K562 (cell line): ENCODE measurements around the gene TRABD2B. TPM values are rescaled to one million over a fixed set of nuclear protein-coding genes. Genes with fewer than 3 reads are reported as not detected.

ENCODE experiments used
- ATAC-seq: fragments of 200-7000 bp; cut with Tn5 transposase; 3 replicates; pipeline ENCODE4 v1.9.1; 2020; ENCODE audit warnings: moderate library complexity
- BruUV-seq: library from RNA; stranded (reverse); fragments of 400-500 nt; replicated peaks from 2 replicates; lab custom pipeline; 2021; lab: Mats Ljungman, UMichigan
- CTCF ChIA-PET: fragments of 300-600 bp; formaldehyde crosslinking; extraction: SDS; loops from one replicate; lab custom pipeline; 2021; ENCODE audit warnings: low intra/inter-chr PET ratio; lab: Yijun Ruan, JAX
- POLR2A ChIA-PET: fragments of 300-600, 350-650 bp; sonication (Branson Sonifier 250); formaldehyde crosslinking; extraction: SDS; loops from one replicate; lab custom pipeline; 2021; ENCODE audit warnings: antibody characterized with exemption, inconsistent platforms; lab: Yijun Ruan, JAX
- DNase-seq, 4 experiments: peaks; one replicate each; pipeline versions ENCODE4 v3.0.0 to v3.0.0-alpha.2; 2011 to 2018; ENCODE audit warnings: low spot score in 3 of 4, mixed read lengths in 3 of 4; ENCODE audit errors: extremely low read depth in 1 of 4
- FAIRE-seq: peaks from 2 replicates; lab custom pipeline; 2011; peaks lifted over from hg19 to GRCh38; lab: Jason Lieb, UNC
- H2AFZ ChIP-seq: 2 replicates; pipeline ENCODE4 v1.6.0; 2011; ENCODE audit warnings: low read depth, low read length, control low read depth, inconsistent platforms
- H3K27ac ChIP-seq: fragments of 200-600 bp; 3 replicates; pipeline ENCODE4 v1.8.0; 2011; ENCODE audit warnings: low read depth, mild to moderate bottlenecking, control low read depth, inconsistent platforms, low read length, moderate library complexity, mixed read lengths; ENCODE audit errors: extremely low read depth
- H3K27me3 ChIP-seq, 2 experiments: fragments of 300-600 bp in 1 of 2; 2 replicates in 1 of 2; 3 replicates in 1 of 2; pipeline versions ENCODE4 v1.6.0 to v1.8.0; 2011; ENCODE audit warnings: inconsistent platforms in 2 of 2, low read length in 2 of 2, mild to moderate bottlenecking in 1 of 2, mixed read lengths in 1 of 2, moderate library complexity in 1 of 2; ENCODE audit not compliant: control insufficient read depth in 2 of 2, insufficient read depth in 2 of 2
- H3K36me3 ChIP-seq: fragments of 300-600 bp; 3 replicates; pipeline ENCODE4 v1.8.0; 2011; ENCODE audit warnings: mild to moderate bottlenecking, low read length, inconsistent platforms; ENCODE audit not compliant: control insufficient read depth, insufficient read depth
- H3K4me1 ChIP-seq, 2 experiments: fragments of 200-600 bp in 1 of 2; replicated peaks in 1 of 2; 2 replicates in 1 of 2; 3 replicates in 1 of 2; pipeline versions ENCODE4 v1.5.1 to v1.8.0; 2011; ENCODE audit warnings: inconsistent platforms in 2 of 2, low read length in 2 of 2, mild to moderate bottlenecking in 1 of 2, mixed read lengths in 1 of 2, moderate library complexity in 1 of 2; ENCODE audit not compliant: control insufficient read depth in 2 of 2, insufficient read depth in 2 of 2
- H3K4me2 ChIP-seq: 2 replicates; pipeline ENCODE4 v1.6.1; 2011; ENCODE audit warnings: low read length, control low read depth, inconsistent platforms, mixed read lengths; ENCODE audit not compliant: insufficient read depth
- H3K4me3 ChIP-seq: fragments of 200-600 bp; sonication (generic), shearing (Covaris generic); 2 replicates; pipeline ENCODE4 v1.5.1; 2016; ENCODE audit warnings: control low read depth, inconsistent platforms
- H3K79me2 ChIP-seq: fragments of 200-600 bp; 3 replicates; pipeline ENCODE4 v1.8.0; 2011; ENCODE audit warnings: low read length, inconsistent platforms; ENCODE audit not compliant: control insufficient read depth, insufficient read depth
- H3K9ac ChIP-seq, 2 experiments: 2 replicates each; pipeline versions ENCODE4 v1.6.0 to v1.6.1; 2011; ENCODE audit warnings: low read depth in 2 of 2, low read length in 2 of 2, control low read depth in 1 of 2, inconsistent platforms in 1 of 2, mild to moderate bottlenecking in 1 of 2, mixed read lengths in 1 of 2; ENCODE audit not compliant: insufficient read depth in 1 of 2
- H3K9me1 ChIP-seq: one replicate; pipeline ENCODE4 v1.6.0; 2011; ENCODE audit warnings: inconsistent platforms, mild to moderate bottlenecking, low read length, moderate library complexity; ENCODE audit not compliant: control insufficient read depth, insufficient read depth
- H3K9me3 ChIP-seq: replicated peaks from 2 replicates; pipeline ENCODE4 v1.5.1; 2011; ENCODE audit warnings: low read depth, low read length, inconsistent platforms; ENCODE audit not compliant: control insufficient read depth, insufficient read depth
- H4K20me1 ChIP-seq: replicated peaks from 2 replicates; pipeline ENCODE4 v1.6.1; 2011; ENCODE audit warnings: low read length, inconsistent platforms, mixed read lengths; ENCODE audit not compliant: control insufficient read depth, insufficient read depth
- WGBS: fragments of 100-300 bp; shearing (Covaris generic); methylation state at CpG from one replicate; pipeline ENCODE4 v1.1.6; 2016; ENCODE audit warnings: low coverage, mixed read lengths; ENCODE audit not compliant: insufficient coverage; ENCODE audit errors: missing lambda C conversion rate; 5-methylcytosine and 5-hydroxymethylcytosine counted together
- in situ Hi-C: fragments of 300-500 bp; cut with MboI; formaldehyde crosslinking; loops from 4 replicates; pipeline ENCODE4 v1.15.0; 2018; ENCODE audit warnings: inconsistent platforms, mixed read lengths
- intact Hi-C: fragments of 100-400 bp; cut with micrococcal nuclease; formaldehyde crosslinking; loops from 2 replicates; pipeline ENCODE4 v1.14.2; 2022
- polyA plus RNA-seq, 8 experiments: library from polyadenylated mRNA; depleted of rRNA in 4 of 8; stranded (reverse) in 5 of 8; unstranded in 3 of 8; fragments of >200 nt; fragmentation: Nextera tagmentation in 2 of 8; fragmentation: Illumina TruSeq in 1 of 8; extraction: Ambion mirVana in 2 of 8; extraction: Trizol in 1 of 8; gene quantifications; 2 replicates each; pipeline versions ENCODE4 v1.2.1 to v1.2.3, GENCODE V29; 2011 to 2014; ENCODE audit warnings: inconsistent platforms in 1 of 8, missing spikeins in 1 of 8
- total RNA-seq, 7 experiments: library from RNA; depleted of rRNA in 6 of 7; stranded (reverse); fragments of >200 nt in 6 of 7; fragmentation: Illumina TruSeq in 2 of 7; extraction: Trizol in 2 of 7; gene quantifications; 2 replicates each; pipeline versions ENCODE4 v1.2.1 to v1.2.3, GENCODE V29; 2011 to 2021; ENCODE audit warnings: low replicate concordance in 1 of 7
- TF ChIP-seq, protein P1 (sequence below): conservative IDR thresholded peaks from 2 replicates; pipeline ENCODE4 v1.6.1; 2011; ENCODE audit warnings: low read depth, mild to moderate bottlenecking, low read length; ENCODE audit not compliant: control insufficient read depth
- TF ChIP-seq, protein P2 (sequence below): sonication (generic); formaldehyde crosslinking; IDR thresholded peaks from 2 replicates; pipeline ENCODE4 v1.8.1; 2022; ENCODE audit warnings: missing genetic modification reagents

TRABD2B gene
- total and polyA plus RNA-seq, 9 of the 15 experiments (the other 6 are each of a cell fraction or from before 2014, with no cell fraction given), result not detected

DNA sequence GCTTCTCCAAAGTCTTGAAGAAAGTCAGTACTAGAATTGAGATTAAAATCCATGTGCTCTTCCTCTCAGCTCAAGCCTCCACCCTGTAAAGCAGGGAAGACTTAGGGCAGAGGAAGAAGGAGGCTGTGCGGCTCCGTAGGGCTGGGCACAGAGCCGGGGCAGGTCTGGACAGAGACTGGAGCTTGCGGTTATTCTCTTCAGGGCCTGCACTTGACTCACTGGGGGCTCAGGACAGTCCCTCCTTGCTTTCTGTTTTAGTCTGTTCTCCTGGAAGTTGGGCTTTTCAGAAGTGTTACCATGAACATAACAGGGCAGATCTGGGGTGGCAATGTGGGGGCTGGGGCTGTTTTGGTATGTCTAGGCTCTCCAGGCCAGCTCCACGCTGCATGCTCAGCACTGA is 21.6 kb upstream of the TRABD2B start:
- no peak overlapping the region for H3K4me3 ChIP-seq
- intact Hi-C loops, result no loop called here
- TF ChIP-seq, protein P1, sequence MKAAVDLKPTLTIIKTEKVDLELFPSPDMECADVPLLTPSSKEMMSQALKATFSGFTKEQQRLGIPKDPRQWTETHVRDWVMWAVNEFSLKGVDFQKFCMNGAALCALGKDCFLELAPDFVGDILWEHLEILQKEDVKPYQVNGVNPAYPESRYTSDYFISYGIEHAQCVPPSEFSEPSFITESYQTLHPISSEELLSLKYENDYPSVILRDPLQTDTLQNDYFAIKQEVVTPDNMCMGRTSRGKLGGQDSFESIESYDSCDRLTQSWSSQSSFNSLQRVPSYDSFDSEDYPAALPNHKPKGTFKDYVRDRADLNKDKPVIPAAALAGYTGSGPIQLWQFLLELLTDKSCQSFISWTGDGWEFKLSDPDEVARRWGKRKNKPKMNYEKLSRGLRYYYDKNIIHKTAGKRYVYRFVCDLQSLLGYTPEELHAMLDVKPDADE, result no peak
- TF ChIP-seq, protein P2, sequence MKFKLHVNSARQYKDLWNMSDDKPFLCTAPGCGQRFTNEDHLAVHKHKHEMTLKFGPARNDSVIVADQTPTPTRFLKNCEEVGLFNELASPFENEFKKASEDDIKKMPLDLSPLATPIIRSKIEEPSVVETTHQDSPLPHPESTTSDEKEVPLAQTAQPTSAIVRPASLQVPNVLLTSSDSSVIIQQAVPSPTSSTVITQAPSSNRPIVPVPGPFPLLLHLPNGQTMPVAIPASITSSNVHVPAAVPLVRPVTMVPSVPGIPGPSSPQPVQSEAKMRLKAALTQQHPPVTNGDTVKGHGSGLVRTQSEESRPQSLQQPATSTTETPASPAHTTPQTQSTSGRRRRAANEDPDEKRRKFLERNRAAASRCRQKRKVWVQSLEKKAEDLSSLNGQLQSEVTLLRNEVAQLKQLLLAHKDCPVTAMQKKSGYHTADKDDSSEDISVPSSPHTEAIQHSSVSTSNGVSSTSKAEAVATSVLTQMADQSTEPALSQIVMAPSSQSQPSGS (CRISPR knock-in tag), result no peak
- TF ChIP-seq, all 486 proteins: peak for 0
- Histone ChIP-seq H3K79me2 (no peaks in the 10 kb centered on the region), H2AFZ (no peak overlapping the region), H4K20me1 (no peaks in the 10 kb centered on the region), H3K27me3 (peaks cover 0 to 4% of the 10 kb centered on the region in 2 experiments; a peak in 1 of 5 replicates), H3K36me3 (no peaks in the 10 kb centered on the region), H3K27ac (no peak overlapping the region), H3K9me3 (no peaks in the 10 kb centered on the region), H3K4me2 (no peak overlapping the region), H3K9me1 (no peaks in the 10 kb centered on the region), H3K9ac (no peak overlapping the region), H3K4me1 (no peaks in the 10 kb centered on the region)
- BruUV-seq, result no TSS peak
- CTCF ChIA-PET, result no interaction called here
- no peak for FAIRE-seq
- in situ Hi-C loops, result no loop called here
- 0% methylated on average over 4 of the region's 5 CpGs for WGBS
- no peak for DNase-seq
- POLR2A ChIA-PET, result interaction anchor here (1.1 to 1.6 kb wide), 2 partner anchors 11 to 20 kb away, joined by 3 to 4 read pairs; no protein-coding TSS in a partner anchor
- no peak for ATAC-seq
